K562 (cell line): ENCODE data around the gene CCDC171. TPM values are rescaled to one million over a fixed set of nuclear protein-coding genes. Genes with fewer than 3 reads are reported as not detected.

Experiments
- ATAC-seq: fragments of 200-7000 bp; cut with Tn5 transposase; 3 replicates; pipeline ENCODE4 v1.9.1; 2020; ENCODE audit warnings: moderate library complexity
- BruUV-seq: library from RNA; stranded (reverse); fragments of 400-500 nt; replicated peaks from 2 replicates; lab custom pipeline; 2021; lab: Mats Ljungman, UMichigan
- CTCF ChIA-PET: fragments of 300-600 bp; formaldehyde crosslinking; extraction: SDS; loops from one replicate; lab custom pipeline; 2021; ENCODE audit warnings: low intra/inter-chr PET ratio; lab: Yijun Ruan, JAX
- POLR2A ChIA-PET: fragments of 300-600, 350-650 bp; sonication (Branson Sonifier 250); formaldehyde crosslinking; extraction: SDS; loops from one replicate; lab custom pipeline; 2021; ENCODE audit warnings: antibody characterized with exemption, inconsistent platforms; lab: Yijun Ruan, JAX
- DNase-seq, 4 experiments: peaks; one replicate each; pipeline versions ENCODE4 v3.0.0 to v3.0.0-alpha.2; 2011 to 2018; ENCODE audit warnings: low spot score in 3 of 4, mixed read lengths in 3 of 4; ENCODE audit errors: extremely low read depth in 1 of 4
- FAIRE-seq: peaks from 2 replicates; lab custom pipeline; 2011; peaks lifted over from hg19 to GRCh38; lab: Jason Lieb, UNC
- H2AFZ ChIP-seq: 2 replicates; pipeline ENCODE4 v1.6.0; 2011; ENCODE audit warnings: low read depth, low read length, control low read depth, inconsistent platforms
- H3K27ac ChIP-seq: fragments of 200-600 bp; 3 replicates; pipeline ENCODE4 v1.8.0; 2011; ENCODE audit warnings: low read depth, mild to moderate bottlenecking, control low read depth, inconsistent platforms, low read length, moderate library complexity, mixed read lengths; ENCODE audit errors: extremely low read depth
- H3K27me3 ChIP-seq, 2 experiments: fragments of 300-600 bp in 1 of 2; 2 replicates in 1 of 2; 3 replicates in 1 of 2; pipeline versions ENCODE4 v1.6.0 to v1.8.0; 2011; ENCODE audit warnings: inconsistent platforms in 2 of 2, low read length in 2 of 2, mild to moderate bottlenecking in 1 of 2, mixed read lengths in 1 of 2, moderate library complexity in 1 of 2; ENCODE audit not compliant: control insufficient read depth in 2 of 2, insufficient read depth in 2 of 2
- H3K36me3 ChIP-seq: fragments of 300-600 bp; 3 replicates; pipeline ENCODE4 v1.8.0; 2011; ENCODE audit warnings: mild to moderate bottlenecking, low read length, inconsistent platforms; ENCODE audit not compliant: control insufficient read depth, insufficient read depth
- H3K4me1 ChIP-seq, 2 experiments: fragments of 200-600 bp in 1 of 2; replicated peaks in 1 of 2; 2 replicates in 1 of 2; 3 replicates in 1 of 2; pipeline versions ENCODE4 v1.5.1 to v1.8.0; 2011; ENCODE audit warnings: inconsistent platforms in 2 of 2, low read length in 2 of 2, mild to moderate bottlenecking in 1 of 2, mixed read lengths in 1 of 2, moderate library complexity in 1 of 2; ENCODE audit not compliant: control insufficient read depth in 2 of 2, insufficient read depth in 2 of 2
- H3K4me2 ChIP-seq: 2 replicates; pipeline ENCODE4 v1.6.1; 2011; ENCODE audit warnings: low read length, control low read depth, inconsistent platforms, mixed read lengths; ENCODE audit not compliant: insufficient read depth
- H3K4me3 ChIP-seq: fragments of 200-600 bp; sonication (generic), shearing (Covaris generic); 2 replicates; pipeline ENCODE4 v1.5.1; 2016; ENCODE audit warnings: control low read depth, inconsistent platforms
- H3K79me2 ChIP-seq: fragments of 200-600 bp; 3 replicates; pipeline ENCODE4 v1.8.0; 2011; ENCODE audit warnings: low read length, inconsistent platforms; ENCODE audit not compliant: control insufficient read depth, insufficient read depth
- H3K9ac ChIP-seq, 2 experiments: 2 replicates each; pipeline versions ENCODE4 v1.6.0 to v1.6.1; 2011; ENCODE audit warnings: low read depth in 2 of 2, low read length in 2 of 2, control low read depth in 1 of 2, inconsistent platforms in 1 of 2, mild to moderate bottlenecking in 1 of 2, mixed read lengths in 1 of 2; ENCODE audit not compliant: insufficient read depth in 1 of 2
- H3K9me1 ChIP-seq: one replicate; pipeline ENCODE4 v1.6.0; 2011; ENCODE audit warnings: inconsistent platforms, mild to moderate bottlenecking, low read length, moderate library complexity; ENCODE audit not compliant: control insufficient read depth, insufficient read depth
- H3K9me3 ChIP-seq: replicated peaks from 2 replicates; pipeline ENCODE4 v1.5.1; 2011; ENCODE audit warnings: low read depth, low read length, inconsistent platforms; ENCODE audit not compliant: control insufficient read depth, insufficient read depth
- H4K20me1 ChIP-seq: replicated peaks from 2 replicates; pipeline ENCODE4 v1.6.1; 2011; ENCODE audit warnings: low read length, inconsistent platforms, mixed read lengths; ENCODE audit not compliant: control insufficient read depth, insufficient read depth
- ARID2 ChIP-seq: fragments of 450-650 bp; IDR thresholded peaks from 2 replicates; pipeline ENCODE4 v1.6.1; 2017; ENCODE audit warnings: antibody characterized with exemption, mild to moderate bottlenecking
- CBX2 ChIP-seq: fragments of 200-600 bp; sonication (generic); IDR thresholded peaks from one replicate; pipeline ENCODE4 v1.6.1; 2012; ENCODE audit warnings: mild to moderate bottlenecking, low read length, inconsistent platforms; ENCODE audit not compliant: insufficient read depth, poor library complexity, severe bottlenecking
- NCOR1 ChIP-seq: fragments of 450-650 bp; IDR thresholded peaks from 2 replicates; pipeline ENCODE4 v1.6.1; 2016; ENCODE audit warnings: mild to moderate bottlenecking, moderate library complexity
- PCBP1 ChIP-seq: fragments of 200-400 bp; formaldehyde crosslinking; IDR thresholded peaks from 2 replicates; pipeline ENCODE4 v1.6.1; 2018; ENCODE audit warnings: mild to moderate bottlenecking, low read depth, low read length; ENCODE audit not compliant: poor library complexity, severe bottlenecking
- POLR2A ChIP-seq: fragments of 450-650 bp; conservative IDR thresholded peaks from 2 replicates; pipeline ENCODE4 v1.6.1; 2016
- SIN3A ChIP-seq, 2 experiments: fragments of 150-350 bp in 1 of 2; IDR thresholded peaks; 2 replicates each; pipeline ENCODE4 v1.6.1; 2011 to 2016; ENCODE audit warnings: borderline replicate concordance in 2 of 2, low read depth in 2 of 2, low read length in 2 of 2, mild to moderate bottlenecking in 2 of 2, moderate library complexity in 2 of 2; ENCODE audit not compliant: control insufficient read depth in 1 of 2
- ZBED1 ChIP-seq: IDR thresholded peaks from 2 replicates; pipeline ENCODE4 v1.6.1; 2014
- ZNF184 ChIP-seq: sonication (generic); formaldehyde crosslinking; IDR thresholded peaks from 2 replicates; pipeline ENCODE4 v1.5.0; 2020; ENCODE audit warnings: missing genetic modification reagents
- ZNF217 ChIP-seq: sonication (generic); formaldehyde crosslinking; IDR thresholded peaks from 2 replicates; pipeline ENCODE4 v1.8.0; 2022; ENCODE audit warnings: mild to moderate bottlenecking, missing genetic modification reagents
- ZNF507 ChIP-seq: conservative IDR thresholded peaks from 2 replicates; pipeline ENCODE4 v1.6.1; 2017; ENCODE audit warnings: missing genetic modification characterization, missing compliant biosample characterization
- WGBS: fragments of 100-300 bp; shearing (Covaris generic); methylation state at CpG from one replicate; pipeline ENCODE4 v1.1.6; 2016; ENCODE audit warnings: low coverage, mixed read lengths; ENCODE audit not compliant: insufficient coverage; ENCODE audit errors: missing lambda C conversion rate; 5-methylcytosine and 5-hydroxymethylcytosine counted together
- in situ Hi-C: fragments of 300-500 bp; cut with MboI; formaldehyde crosslinking; loops from 4 replicates; pipeline ENCODE4 v1.15.0; 2018; ENCODE audit warnings: inconsistent platforms, mixed read lengths
- intact Hi-C: fragments of 100-400 bp; cut with micrococcal nuclease; formaldehyde crosslinking; loops from 2 replicates; pipeline ENCODE4 v1.14.2; 2022
- polyA plus RNA-seq, 8 experiments: library from polyadenylated mRNA; depleted of rRNA in 4 of 8; stranded (reverse) in 5 of 8; unstranded in 3 of 8; fragments of >200 nt; fragmentation: Nextera tagmentation in 2 of 8; fragmentation: Illumina TruSeq in 1 of 8; extraction: Ambion mirVana in 2 of 8; extraction: Trizol in 1 of 8; gene quantifications; 2 replicates each; pipeline versions ENCODE4 v1.2.1 to v1.2.3, GENCODE V29; 2011 to 2014; ENCODE audit warnings: inconsistent platforms in 1 of 8, missing spikeins in 1 of 8
- total RNA-seq, 7 experiments: library from RNA; depleted of rRNA in 6 of 7; stranded (reverse); fragments of >200 nt in 6 of 7; fragmentation: Illumina TruSeq in 2 of 7; extraction: Trizol in 2 of 7; gene quantifications; 2 replicates each; pipeline versions ENCODE4 v1.2.1 to v1.2.3, GENCODE V29; 2011 to 2021; ENCODE audit warnings: low replicate concordance in 1 of 7
- TF ChIP-seq, protein P1 (sequence below), 2 experiments: fragments of 450-650 bp in 1 of 2; IDR thresholded peaks; 2 replicates each; pipeline ENCODE4 v1.6.1; 2011 to 2017; ENCODE audit warnings: low read depth in 2 of 2, antibody characterized with exemption in 1 of 2, borderline replicate concordance in 1 of 2, low read length in 1 of 2, mild to moderate bottlenecking in 1 of 2, mixed read lengths in 1 of 2; ENCODE audit not compliant: control insufficient read depth in 1 of 2
- TF ChIP-seq, protein P2 (sequence below): IDR thresholded peaks from 2 replicates; pipeline ENCODE4 v1.6.1; 2014; ENCODE audit warnings: antibody characterized with exemption
- TF ChIP-seq, protein P3 (sequence below): IDR thresholded peaks from 2 replicates; pipeline ENCODE4 v1.6.1; 2012; ENCODE audit warnings: low read depth, low read length, improper control_type of control experiment, borderline replicate concordance
- TF ChIP-seq, protein P4 (sequence below): fragments of 450-650 bp; IDR thresholded peaks from 2 replicates; pipeline ENCODE4 v1.6.1; 2016; ENCODE audit warnings: antibody characterized with exemption

Gene CCDC171
- total and polyA plus RNA-seq, 9 of the 15 experiments (the other 6 are each of a cell fraction or from before 2014, with no cell fraction given), result 0.08 to 3.8 (median 0.27) TPM

- H3K9me1 ChIP-seq, result no peaks in the 10 kb centered on the region
- no peaks in the 10 kb centered on the region for H3K9me3 ChIP-seq
- H3K79me2 ChIP-seq, result no peaks in the 10 kb centered on the region
- TF ChIP-seq, protein P1, sequence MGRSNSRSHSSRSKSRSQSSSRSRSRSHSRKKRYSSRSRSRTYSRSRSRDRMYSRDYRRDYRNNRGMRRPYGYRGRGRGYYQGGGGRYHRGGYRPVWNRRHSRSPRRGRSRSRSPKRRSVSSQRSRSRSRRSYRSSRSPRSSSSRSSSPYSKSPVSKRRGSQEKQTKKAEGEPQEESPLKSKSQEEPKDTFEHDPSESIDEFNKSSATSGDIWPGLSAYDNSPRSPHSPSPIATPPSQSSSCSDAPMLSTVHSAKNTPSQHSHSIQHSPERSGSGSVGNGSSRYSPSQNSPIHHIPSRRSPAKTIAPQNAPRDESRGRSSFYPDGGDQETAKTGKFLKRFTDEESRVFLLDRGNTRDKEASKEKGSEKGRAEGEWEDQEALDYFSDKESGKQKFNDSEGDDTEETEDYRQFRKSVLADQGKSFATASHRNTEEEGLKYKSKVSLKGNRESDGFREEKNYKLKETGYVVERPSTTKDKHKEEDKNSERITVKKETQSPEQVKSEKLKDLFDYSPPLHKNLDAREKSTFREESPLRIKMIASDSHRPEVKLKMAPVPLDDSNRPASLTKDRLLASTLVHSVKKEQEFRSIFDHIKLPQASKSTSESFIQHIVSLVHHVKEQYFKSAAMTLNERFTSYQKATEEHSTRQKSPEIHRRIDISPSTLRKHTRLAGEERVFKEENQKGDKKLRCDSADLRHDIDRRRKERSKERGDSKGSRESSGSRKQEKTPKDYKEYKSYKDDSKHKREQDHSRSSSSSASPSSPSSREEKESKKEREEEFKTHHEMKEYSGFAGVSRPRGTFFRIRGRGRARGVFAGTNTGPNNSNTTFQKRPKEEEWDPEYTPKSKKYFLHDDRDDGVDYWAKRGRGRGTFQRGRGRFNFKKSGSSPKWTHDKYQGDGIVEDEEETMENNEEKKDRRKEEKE (IDR thresholded peaks at IDR 0.05; ENCODE audit: borderline replicate concordance in 1 of 2, control insufficient read depth in 1 of 2, low read depth in 2 of 2, low read length in 1 of 2), result no peak
- TF ChIP-seq, protein P2, sequence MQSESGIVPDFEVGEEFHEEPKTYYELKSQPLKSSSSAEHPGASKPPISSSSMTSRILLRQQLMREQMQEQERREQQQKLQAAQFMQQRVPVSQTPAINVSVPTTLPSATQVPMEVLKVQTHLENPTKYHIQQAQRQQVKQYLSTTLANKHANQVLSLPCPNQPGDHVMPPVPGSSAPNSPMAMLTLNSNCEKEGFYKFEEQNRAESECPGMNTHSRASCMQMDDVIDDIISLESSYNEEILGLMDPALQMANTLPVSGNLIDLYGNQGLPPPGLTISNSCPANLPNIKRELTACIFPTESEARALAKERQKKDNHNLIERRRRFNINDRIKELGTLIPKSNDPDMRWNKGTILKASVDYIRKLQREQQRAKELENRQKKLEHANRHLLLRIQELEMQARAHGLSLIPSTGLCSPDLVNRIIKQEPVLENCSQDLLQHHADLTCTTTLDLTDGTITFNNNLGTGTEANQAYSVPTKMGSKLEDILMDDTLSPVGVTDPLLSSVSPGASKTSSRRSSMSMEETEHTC, result no peak
- no peak for TF ChIP-seq ZNF184 (CRISPR knock-in tag)
- no peak for TF ChIP-seq SIN3A (IDR thresholded peaks at IDR 0.05; ENCODE audit: borderline replicate concordance in 2 of 2, control insufficient read depth in 1 of 2, low read depth in 2 of 2, low read length in 2 of 2)
- TF ChIP-seq PCBP1, result no peak
- no peak for TF ChIP-seq ARID2
- TF ChIP-seq ZBED1, result no peak
- TF ChIP-seq, protein P3, sequence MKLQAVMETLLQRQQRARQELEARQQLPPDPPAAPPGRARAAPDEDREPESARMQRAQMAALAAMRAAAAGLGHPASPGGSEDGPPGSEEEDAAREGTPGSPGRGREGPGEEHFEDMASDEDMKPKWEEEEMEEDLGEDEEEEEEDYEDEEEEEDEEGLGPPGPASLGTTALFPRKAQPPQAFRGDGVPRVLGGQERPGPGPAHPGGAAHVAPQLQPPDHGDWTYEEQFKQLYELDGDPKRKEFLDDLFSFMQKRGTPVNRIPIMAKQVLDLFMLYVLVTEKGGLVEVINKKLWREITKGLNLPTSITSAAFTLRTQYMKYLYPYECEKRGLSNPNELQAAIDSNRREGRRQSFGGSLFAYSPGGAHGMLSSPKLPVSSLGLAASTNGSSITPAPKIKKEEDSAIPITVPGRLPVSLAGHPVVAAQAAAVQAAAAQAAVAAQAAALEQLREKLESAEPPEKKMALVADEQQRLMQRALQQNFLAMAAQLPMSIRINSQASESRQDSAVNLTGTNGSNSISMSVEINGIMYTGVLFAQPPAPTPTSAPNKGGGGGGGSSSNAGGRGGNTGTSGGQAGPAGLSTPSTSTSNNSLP, result no peak
- no peak for TF ChIP-seq POLR2A
- no peak for TF ChIP-seq NCOR1
- TF ChIP-seq CBX2, result no peak
- no peak for TF ChIP-seq ZNF507 (tag)
- TF ChIP-seq ZNF217 (CRISPR knock-in tag), result no peak
- TF ChIP-seq, protein P4, sequence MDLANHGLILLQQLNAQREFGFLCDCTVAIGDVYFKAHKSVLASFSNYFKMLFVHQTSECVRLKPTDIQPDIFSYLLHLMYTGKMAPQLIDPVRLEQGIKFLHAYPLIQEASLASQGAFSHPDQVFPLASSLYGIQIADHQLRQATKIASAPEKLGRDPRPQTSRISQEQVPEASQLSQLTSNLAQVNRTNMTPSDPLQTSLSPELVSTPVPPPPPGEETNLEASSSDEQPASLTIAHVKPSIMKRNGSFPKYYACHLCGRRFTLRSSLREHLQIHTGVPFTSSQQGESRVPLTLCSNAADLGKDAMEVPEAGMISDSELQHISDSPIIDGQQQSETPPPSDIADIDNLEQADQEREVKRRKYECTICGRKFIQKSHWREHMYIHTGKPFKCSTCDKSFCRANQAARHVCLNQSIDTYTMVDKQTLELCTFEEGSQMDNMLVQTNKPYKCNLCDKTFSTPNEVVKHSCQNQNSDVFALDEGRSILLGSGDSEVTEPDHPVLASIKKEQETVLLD, result no peak
- TF ChIP-seq, all 486 proteins: peak for 0
- ChIA-PET POLR2A (no interaction called here), CTCF (no interaction called here)
- WGBS, result 0% methylated on average over 5 of the region's 5 CpGs
- Histone ChIP-seq H4K20me1 (no peaks in the 10 kb centered on the region), H3K36me3 (no peaks in the 10 kb centered on the region), H3K4me2 (no peak overlapping the region), H3K9ac (no peak overlapping the region), H3K27ac (no peak overlapping the region), H3K27me3 (no peaks in the 10 kb centered on the region), H3K4me3 (no peak overlapping the region), H3K4me1 (no peaks in the 10 kb centered on the region), H2AFZ (no peak overlapping the region)
- no peak for FAIRE-seq
- no TSS peak for BruUV-seq
- intact Hi-C loops (no loop called here), in situ Hi-C loops (no loop called here)
- no peak for ATAC-seq
- no peak for DNase-seq
Measured at GRCh38 chr9:15782106-15782505, 229.3 kb downstream of the CCDC171 start.
